GM10847 (cell line): Measurements from ENCODE around the gene SIPA1L3.

Experiments used
- POLR2A ChIP-seq: IDR thresholded peaks from 2 replicates; pipeline ENCODE4 v1.6.1; 2011; ENCODE audit not compliant: insufficient read length; ENCODE audit errors: extremely low read depth

The SIPA1L3 gene

DNA sequence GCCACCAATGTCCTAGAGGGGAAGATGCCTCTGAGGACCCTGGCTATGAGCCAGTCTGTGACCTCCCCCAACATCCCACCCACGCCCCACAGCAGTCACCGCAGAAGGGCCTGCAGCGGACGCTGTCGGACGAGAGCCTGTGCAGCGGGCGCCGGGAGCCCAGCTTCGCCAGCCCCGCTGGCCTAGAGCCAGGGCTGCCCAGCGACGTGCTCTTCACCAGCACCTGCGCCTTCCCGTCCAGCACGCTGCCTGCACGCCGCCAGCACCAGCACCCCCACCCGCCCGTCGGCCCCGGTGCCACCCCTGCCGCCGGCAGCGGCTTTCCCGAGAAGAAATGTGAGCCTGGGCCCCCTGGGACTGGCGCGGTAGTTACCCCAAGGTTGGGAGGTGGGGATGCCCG is 286.4 kb downstream of the SIPA1L3 start:
- no peak for TF ChIP-seq POLR2A

DNA sequence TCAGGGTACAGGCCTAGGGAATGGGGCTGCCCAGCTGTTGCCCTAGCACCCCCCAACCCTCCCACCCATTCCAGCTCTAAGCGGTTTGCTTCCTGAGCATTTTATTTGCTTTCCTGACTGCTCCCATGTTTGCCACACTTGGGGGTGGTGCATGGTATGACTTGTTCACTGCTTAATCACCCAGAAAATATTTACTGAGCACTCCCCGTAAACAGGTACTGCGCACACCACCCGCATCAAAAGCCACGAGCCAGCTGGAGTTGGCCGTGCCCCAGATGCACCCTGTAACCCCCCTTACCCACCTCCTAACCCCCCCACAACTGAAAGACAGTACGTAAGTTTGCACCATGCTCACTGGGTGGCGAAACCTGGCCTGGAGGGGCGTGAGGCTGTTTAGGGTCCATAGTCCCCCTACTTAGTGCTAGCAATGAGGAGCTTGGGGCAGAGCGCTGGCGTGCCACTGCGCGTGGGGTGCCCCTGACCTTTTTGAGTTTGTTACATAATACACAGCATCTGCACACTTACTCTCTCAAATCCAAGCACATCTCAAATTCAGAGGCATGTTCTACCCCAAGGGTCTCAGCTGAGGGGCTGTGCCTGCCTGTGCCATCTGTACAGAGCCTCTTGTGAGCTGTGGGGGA is 287.2 kb downstream of the SIPA1L3 start:
- TF ChIP-seq POLR2A: no peak

GRCh38 chr19:38195237-38195636 is 288.2 kb downstream of the SIPA1L3 start:
- no peak for TF ChIP-seq POLR2A

DNA sequence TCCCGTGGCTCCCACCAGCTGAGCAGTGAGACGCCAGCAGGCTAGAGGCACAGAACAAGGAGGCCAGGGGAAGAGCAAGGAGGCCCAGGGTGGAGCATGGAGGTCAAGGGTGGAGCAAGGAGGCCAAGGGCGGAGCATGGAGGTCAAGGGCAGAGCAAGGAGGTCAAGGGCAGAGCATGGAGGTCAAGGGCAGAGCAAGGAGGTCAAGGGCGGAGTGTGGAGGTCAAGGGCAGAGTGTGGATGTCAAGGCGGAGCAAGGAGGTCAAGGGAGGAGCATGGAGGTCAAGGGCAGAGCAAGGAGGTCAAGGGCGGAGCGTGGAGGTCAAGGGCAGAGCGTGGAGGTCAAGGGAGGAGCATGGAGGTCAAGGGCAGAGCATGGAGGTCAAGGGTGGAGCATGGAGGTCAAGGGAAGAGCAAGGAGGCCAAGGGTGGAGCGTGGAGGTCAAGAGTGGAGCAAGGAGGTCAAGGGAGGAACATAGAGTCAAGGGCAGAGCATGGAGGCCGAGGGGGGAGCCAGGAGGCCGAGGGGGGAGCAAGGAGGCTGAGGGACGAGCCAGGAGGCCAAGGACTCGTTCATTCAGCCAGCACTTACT is 289.3 kb downstream of the SIPA1L3 start:
- no peak for TF ChIP-seq POLR2A

DNA sequence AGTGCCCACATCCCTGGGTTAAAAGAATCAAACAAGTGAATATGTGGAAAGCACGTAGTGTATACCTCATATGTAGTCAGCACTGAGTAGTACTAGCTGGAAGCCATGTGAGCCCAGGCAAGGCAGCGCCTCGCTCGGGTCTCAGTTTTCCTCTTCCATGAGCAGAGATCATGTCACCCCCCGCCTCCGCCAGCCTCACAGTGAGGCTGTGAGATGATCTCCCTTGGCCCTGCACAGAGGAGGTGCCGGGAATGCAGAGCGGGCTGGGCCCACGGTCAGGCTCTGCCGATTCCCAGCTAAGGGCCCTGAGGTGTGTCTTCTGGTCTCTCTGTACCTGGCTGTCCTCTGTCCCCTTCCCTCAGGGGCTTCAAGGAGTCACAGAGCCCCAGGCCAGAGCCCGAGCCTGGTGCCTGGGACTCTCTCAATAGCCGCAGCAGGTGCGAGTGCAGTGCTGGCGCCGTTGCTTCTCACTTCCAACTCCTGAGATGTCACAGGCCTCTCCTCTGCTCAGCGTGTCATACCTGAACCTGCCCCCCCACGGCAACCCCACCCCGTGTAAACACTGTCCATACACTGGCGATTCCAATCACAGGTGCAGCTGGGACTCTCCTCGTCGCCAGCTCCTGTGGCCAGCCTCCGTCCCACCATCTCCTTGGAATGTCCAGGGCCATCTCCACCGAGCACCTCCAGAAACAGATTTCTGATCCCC is 290.1 kb downstream of the SIPA1L3 start:
- no peak for TF ChIP-seq POLR2A

DNA sequence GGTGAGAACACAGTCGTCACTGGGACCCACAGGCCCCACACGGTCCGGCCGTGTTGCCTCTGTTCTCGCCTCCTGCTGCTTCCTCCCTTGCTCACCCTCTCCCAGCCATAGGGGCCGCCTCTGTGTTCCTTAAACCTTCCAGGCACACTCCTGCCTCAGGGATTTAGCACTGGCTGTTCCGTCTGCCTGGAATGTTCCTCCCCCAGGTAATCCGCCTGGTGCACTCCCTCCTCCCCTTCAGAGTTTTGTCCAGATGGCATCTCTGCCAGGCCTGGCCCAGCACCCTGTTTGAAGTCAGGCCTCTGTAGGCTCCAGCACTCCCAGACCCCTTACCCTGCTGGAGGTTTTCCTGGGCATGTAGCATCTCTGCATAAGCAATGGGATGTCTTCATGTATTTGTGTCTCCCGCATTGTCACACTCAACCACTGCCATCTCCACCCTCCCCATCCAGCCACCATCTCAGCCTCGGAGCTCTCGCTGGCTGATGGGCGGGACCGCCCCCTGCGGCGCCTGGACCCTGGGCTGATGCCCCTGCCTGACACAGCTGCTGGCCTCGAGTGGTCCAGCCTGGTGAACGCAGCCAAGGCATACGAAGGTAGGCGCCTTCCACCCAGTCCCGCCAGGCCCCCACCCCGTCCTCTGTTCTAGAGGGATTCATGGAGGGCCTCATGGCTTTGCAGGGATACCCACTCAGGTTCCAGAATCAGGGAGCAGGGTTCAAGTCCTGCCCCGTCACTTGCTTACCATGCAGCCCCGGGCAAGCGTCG is 291.1 kb downstream of the SIPA1L3 start:
- TF ChIP-seq POLR2A: no peak

DNA sequence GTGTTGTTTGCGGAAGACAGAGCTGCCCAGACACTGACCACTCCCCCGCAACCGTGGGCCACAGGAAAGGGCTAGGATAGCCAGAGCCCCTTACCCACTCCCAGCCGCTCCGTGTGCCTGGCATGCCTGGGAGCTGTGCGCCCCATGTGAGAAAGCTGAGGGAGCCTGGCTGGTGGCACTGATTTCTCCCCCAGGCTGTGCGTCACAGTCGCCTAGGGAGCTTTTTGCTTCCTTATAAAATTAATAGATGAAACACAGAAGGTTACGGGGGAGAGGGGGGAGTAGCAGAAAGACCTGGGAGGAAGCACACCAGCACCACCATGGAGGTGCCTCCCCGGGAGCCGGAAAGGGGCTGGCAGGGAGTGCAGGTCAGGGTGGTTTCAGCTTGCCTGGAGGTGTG is 292.3 kb downstream of the SIPA1L3 start:
- no peak for TF ChIP-seq POLR2A

DNA sequence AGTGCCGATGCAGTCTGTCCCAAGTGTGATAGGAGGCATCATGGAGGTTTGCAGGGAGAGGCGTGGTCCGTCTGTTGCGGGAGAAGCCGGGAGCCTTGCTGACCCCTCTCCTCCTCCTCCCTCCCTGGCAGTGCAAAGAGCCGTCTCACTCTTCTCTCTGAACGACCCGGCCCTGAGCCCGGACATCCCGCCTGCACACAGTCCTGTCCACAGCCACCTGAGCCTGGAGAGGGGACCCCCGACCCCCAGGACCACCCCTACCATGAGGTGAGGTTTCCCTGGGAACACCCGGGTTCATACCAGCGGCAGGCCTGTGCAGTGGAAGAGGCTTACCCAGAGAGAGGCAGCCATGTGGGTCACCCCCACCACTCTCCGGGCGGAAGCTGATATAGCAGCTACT is 294.7 kb downstream of the SIPA1L3 start:
- no peak for TF ChIP-seq POLR2A

GRCh38 chr19:38202504-38202903 is 295.5 kb downstream of the SIPA1L3 start:
- no peak for TF ChIP-seq POLR2A

DNA sequence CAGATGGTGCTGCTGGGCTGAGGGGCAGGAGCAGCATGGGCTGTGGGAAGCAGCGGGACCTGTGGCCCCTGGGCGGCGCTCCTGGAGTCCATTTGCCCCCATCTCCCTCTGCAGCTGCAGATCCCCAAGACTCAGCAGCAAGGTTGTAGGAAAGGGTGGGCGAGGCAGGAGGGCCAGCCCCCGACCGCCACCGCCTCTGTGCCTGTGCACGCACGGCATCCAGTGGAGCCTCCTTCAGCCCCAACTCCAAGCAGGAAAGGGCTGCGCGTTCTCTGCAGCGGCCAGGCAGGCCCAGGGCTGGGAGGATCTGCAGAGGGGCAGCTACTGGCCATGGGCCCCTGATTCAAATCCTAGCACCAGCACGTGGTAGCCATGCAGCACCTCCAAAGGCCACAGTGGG is 296.2 kb downstream of the SIPA1L3 start:
- TF ChIP-seq POLR2A: no peak

GRCh38 chr19:38204096-38204495 is 297.1 kb downstream of the SIPA1L3 start:
- TF ChIP-seq POLR2A: no peak

DNA sequence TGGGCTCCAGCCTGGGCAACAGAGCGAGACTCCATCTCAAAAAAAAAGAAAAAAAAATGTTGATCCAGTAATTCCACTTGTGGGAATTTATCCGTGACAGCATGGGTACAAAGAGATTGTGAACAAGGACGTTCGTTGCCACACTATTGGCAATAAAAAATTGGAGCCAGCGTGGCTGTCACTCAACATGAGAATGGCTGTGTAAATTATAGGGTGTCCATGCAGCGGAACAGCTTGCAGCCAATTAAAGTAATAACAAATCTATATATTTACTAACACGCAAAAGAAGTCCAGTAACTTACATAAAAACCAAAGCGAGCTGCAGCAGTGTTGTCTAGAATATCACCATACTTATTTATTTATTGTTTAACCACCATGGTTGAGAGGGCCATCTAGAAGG is 297.7 kb downstream of the SIPA1L3 start:
- TF ChIP-seq POLR2A: no peak

DNA sequence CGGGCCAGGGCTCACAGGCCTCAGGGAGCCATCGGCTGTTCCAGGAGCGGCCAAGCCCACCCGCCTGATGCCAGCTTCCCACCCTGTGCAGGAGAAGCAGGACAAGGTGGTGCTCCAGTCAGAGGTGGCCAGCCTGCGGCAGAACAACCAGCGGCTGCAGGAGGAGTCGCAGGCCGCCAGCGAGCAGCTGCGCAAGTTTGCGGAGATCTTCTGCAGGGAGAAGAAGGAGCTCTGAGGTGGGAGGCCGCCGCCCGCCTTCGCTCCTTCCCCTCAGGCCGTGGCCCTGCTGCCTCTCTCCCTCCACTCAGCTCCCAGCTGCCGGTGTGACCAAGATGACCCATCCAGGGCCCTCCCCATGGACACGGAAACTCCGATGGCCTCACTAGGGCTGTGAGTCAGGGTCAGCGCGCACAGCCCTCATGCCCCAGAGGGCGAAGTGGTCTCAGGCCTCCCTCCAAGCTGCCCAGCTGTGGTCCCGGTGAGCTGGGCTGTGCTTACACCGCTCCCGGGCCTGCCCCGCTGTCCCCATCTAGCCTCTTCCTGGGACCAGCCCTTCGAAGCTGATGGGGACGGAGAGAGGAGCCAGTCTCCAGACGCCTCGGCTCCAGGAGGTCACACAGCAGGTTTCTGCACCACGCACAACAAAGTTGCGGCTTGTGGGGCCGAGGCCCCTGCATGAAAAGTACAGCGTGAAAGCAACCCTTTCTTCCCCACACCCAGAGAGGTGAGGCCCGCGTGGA is 299.2 kb downstream of the SIPA1L3 start:
- no peak for TF ChIP-seq POLR2A

GRCh38 chr19:38206928-38207327 is 299.9 kb downstream of the SIPA1L3 start:
- no peak for TF ChIP-seq POLR2A

DNA sequence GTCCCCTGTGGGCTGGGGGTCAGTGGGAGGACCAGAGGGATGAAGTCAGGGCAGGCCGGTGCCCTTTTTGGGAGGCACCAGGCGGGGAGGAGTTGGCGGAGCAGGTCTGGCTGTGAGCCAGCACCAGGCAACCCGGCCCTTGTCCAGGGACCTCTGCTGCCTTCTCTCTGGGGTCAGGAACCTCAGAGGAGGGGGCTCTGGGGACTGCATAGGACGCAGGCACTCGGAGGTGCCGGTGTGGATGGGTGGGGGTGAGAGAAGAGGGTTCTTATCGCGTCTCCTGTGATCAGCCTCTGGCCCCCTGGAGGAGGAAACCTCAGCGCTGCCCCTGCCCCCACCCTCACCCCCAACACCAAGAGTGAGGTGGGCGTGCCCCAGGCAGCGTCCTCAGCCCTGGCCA is 300.5 kb downstream of the SIPA1L3 start:
- no peak for TF ChIP-seq POLR2A

GRCh38 chr19:38208571-38208970 is 301.6 kb downstream of the SIPA1L3 start:
- no peak for TF ChIP-seq POLR2A

DNA sequence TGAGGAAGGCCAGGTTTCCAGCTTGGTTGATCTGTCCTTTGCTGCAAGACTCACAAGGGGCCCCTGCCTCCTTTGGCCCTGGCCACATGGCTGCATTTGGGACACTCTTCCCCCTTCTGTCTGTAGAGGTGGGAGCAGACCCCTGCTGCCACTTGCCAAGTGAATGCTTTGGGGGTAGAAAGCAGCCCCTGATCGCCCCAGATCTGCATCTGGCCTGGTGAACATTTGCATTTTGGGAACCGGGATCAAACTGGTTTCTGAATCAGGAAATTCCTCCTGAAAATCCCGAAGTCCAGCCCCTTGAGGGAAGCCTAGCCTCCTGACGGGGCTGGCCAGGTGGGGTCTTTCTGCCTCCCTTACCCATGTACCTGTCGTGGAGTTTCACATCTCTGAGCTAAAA is 302.1 kb downstream of the SIPA1L3 start:
- TF ChIP-seq POLR2A: no peak
